T47D (cell line): ENCODE measurements around the gene FMO2.

Source experiments
- DNase-seq, 2 experiments: peaks; one replicate each; pipeline versions ENCODE4 v3.0.0 to v3.0.0-alpha.2; 2011 to 2012; ENCODE audit warnings: low read depth in 1 of 2, low spot score in 1 of 2
- JUND ChIP-seq: IDR thresholded peaks from 2 replicates; pipeline ENCODE4 v1.6.1; 2012; ENCODE audit warnings: low read depth
- in situ Hi-C: cut with HindIII; loops from 2 replicates; pipeline ENCODE4 v1.10.0; 2016; ENCODE audit warnings: low sequenced_read_pairs, low pct_unique_long_range_greater_than_20kb

The FMO2 gene

DNA sequence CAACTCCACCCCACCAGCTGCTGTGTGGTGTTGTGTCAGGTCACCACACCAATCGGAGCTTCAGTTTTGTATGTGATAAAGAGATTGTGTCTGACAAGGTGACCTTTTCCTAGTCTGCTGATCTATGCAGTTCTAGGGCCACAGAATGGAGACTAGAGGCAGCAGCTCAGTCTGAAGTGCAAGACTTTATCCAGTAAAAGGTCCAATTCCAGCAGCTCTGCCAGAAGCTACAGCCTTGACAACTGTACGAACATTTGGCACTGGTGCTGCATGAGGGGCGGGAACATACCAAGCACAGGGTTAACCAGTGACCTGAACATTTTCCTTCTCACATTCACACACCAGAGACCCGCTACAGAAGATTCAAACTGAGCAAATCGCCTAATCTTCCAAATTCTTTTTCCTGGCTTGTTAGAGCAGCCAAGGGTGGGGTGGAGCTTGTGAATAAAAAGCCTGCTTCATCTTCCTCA lies 72.5 kb downstream of the FMO2 start:
- no peak for DNase-seq
- in situ Hi-C loops, result no loop called here
- TF ChIP-seq JUND, result no peak

DNA sequence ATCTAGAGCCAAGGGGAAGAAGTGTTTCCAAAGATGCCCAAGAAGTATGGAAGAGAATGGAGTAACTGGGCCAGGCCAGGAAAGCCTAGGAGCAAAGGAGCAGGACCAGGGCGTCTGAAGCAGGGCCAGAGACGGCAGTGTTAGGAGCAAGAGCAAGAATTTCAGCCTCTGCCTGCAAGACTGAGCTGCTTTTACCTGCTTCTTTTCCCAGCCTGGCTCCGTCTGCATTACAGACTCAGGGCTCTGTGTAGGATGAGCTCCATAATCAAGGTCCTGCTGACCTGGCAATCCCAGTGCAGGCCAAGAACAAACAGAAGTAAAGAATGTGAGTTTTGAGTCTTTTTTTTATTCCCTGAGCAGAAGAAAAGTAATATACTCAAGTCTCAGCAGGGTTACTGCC lies 73.3 kb downstream of the FMO2 start:
- in situ Hi-C loops, result no loop called here
- DNase-seq, result no peak
- no peak for TF ChIP-seq JUND

DNA sequence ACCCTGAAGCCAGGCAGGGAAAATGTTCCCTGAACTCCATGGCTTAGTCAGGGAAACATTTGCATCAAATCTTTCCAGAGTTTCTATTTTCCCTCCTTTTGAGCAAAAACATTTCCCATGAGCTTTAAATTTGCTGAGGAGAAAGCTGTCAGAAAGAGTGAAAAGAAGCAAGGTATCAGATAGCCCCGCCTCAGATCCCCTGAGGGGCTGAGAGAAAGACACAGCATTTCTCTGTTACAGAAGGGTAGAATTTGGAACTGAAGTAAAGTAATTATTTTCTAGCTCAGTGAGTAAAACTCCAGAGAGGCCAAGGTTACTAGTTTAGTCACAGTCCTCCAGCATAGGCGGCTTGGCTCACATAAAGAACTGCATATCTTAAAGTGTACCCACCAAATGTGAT lies 73.8 kb downstream of the FMO2 start:
- no peak for DNase-seq
- in situ Hi-C loops, result no loop called here
- no peak for TF ChIP-seq JUND
